HG03520 (cell line): ENCODE measurements around the gene COX19.
"Not testable (repeated sequence)": the region's sequence is repeated elsewhere in the genome, so short reads cannot be mapped to it uniquely, and the experiment has no call there.

Experiments
- ATAC-seq: cut with Tn5 transposase; IDR thresholded peaks from one replicate; pipeline ENCODE4 v1.9.1; 2021; ENCODE audit warnings: mild to moderate bottlenecking, moderate library complexity; ENCODE audit not compliant: unreplicated experiment

The COX19 gene

DNA sequence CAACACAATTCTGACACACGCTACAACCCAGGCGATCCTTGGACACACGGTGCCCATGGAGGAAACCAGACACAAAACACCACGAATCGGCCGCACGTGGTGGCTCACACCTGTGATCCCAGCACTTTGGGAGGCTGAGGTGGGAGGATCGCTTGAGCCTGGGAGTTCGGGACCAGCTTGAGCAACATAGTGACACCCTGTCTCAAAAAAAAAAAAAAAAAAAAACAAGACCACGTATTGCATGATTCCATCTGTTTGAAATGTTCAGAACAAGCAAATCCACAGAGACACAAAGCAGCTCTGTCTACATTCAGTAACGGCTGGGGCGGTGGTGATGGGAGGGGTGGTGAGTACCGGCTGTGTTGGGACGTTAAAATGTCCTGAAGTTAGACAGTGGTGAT, 46.0 kb downstream of the COX19 start:
- ATAC-seq: no peak

DNA sequence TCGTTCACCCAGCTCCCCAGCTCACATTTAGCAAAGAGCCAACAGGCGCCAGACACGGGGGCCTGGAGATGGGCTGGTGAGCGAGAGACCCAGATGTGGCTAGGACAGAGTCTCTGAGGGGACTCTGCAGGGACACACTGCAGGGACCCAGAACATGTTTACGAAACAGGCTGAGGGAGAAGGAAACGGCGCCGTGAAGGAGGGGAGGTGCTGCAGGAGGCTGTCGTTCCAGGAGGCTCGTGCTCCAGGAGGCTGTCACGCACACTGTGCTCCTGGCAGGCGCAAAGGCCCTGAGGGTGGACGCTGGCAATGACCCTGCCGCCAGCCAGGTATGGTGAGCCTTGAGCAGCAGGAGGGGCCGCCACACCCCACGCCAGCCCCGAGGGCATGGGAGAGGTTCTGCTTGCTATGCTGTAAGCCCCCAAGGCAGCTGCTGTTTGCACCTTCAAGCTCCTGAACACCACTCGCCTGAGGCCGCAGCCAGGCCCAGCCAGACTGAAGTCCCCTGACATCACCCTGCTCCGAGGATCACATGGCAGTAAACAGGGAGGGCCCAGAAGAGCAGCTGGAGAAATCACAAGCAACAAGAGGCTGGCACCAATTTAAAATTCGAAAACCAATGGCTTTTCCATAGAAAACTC, 48.2 kb downstream of the COX19 start:
- ATAC-seq: no peak

- ATAC-seq: no peak
Observed at GRCh38 chr7:926061-927030, 49.0 kb downstream of the COX19 start.

- ATAC-seq: no peak
Observed at GRCh38 chr7:925601-926000, 49.7 kb downstream of the COX19 start.

GRCh38 chr7:924541-925231, 50.7 kb downstream of the COX19 start:
- ATAC-seq: peak; percentile 55

GRCh38 chr7:924042-924441, 51.3 kb downstream of the COX19 start:
- ATAC-seq: not testable (repeated sequence)

DNA sequence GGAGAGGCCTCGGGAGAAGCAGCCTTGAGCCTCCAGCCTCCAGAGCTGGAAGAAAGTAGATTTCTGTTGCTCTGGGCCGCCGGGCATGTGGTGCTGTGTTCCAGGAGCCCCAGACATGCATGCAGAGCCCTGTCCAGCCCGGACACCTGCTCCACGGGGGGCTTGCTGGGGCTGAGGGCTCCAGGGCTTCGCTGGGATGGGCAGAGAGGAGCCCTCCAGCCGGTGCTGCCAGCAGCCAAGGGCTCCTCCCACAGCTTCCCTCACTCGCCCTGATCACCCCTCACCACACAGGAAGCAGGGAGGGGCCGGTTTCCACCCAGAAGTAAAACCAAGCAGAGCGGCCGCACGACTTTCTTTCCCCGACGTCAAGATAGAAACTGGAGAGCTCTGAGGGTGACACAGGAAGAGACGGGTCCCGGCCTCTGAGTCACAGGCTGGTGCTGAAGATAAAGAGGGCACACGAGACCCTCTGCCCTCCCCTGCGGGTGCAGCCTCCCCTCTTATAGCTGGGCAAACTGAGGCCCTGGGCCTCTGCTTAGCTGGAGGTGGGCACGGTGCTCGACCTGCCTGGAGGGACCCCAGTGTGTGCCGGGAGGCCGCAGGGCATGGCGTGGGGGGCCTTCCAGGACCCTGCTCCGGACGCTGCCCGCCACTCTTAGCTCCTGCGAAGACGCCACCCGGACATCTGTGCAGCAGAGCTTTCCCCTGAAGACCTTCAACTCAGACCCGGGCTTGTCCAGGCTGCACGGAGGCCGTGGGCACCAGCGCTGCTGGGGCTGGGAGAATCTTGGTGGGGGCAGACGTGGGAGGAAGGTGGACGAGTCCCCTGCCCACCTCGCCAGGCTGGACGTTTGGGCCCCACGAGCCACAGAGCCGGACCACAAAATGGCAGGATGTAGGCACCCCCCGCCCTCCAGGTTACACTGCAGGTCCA, 52.0 kb downstream of the COX19 start:
- peak; percentile 66 for ATAC-seq

GRCh38 chr7:922334-923107, 52.8 kb downstream of the COX19 start:
- no peak for ATAC-seq

GRCh38 chr7:921581-922333, 53.6 kb downstream of the COX19 start:
- no peak for ATAC-seq

DNA sequence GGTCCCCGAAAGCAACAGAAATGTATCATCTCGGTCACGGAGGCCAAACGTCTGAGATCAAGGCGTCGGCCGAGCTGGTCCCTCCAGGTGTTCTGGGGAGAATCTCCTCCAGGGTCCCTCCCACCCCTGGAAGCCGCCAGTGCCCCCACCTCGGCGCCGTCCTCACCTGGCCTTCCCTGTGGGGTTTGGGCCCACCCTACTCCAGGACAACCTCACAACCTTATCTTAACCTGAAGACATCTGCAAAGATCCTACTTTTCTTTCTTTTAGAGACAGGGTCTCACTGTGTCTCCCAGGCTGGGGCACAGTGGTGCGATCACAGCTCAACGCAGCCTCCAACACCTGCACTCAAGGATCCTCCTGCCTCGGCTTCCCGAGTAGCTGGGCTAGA, 54.3 kb downstream of the COX19 start:
- no peak for ATAC-seq

GRCh38 chr7:920351-921070, 54.8 kb downstream of the COX19 start:
- no peak for ATAC-seq

- no peak for ATAC-seq
Observed at GRCh38 chr7:919924-920341, 55.4 kb downstream of the COX19 start.

- no peak for ATAC-seq
Observed at GRCh38 chr7:919114-919442, 56.3 kb downstream of the COX19 start.

GRCh38 chr7:918441-919113, 56.8 kb downstream of the COX19 start:
- no peak for ATAC-seq

GRCh38 chr7:918118-918425, 57.3 kb downstream of the COX19 start:
- no peak for ATAC-seq

GRCh38 chr7:917255-918117, 57.9 kb downstream of the COX19 start:
- ATAC-seq: no peak

GRCh38 chr7:916291-916941, 58.9 kb downstream of the COX19 start:
- ATAC-seq: no peak
